HG03196 (cell line): Measurements from ENCODE around the gene THEMIS2.
"Not testable (repeated sequence)": the region's sequence is repeated elsewhere in the genome, so short reads cannot be mapped to it uniquely, and the experiment has no call there.

Experiments
- ATAC-seq: cut with Tn5 transposase; IDR thresholded peaks from one replicate; pipeline ENCODE4 v1.9.1; 2021; ENCODE audit not compliant: unreplicated experiment

Gene THEMIS2

GRCh38 chr1:27872059-27872801 lies at the start of gene THEMIS2:
Gene THEMIS2 (plus strand): TSS chr1:27872544. CDS start chr1:27872572, 28 bp downstream.
- ATAC-seq: no peak

GRCh38 chr1:27823784-27824183 lies 48.6 kb upstream of the THEMIS2 start:
- ATAC-seq: no peak

- no peak for ATAC-seq
Observed at GRCh38 chr1:27824411-27824810, 47.9 kb upstream of the THEMIS2 start.

GRCh38 chr1:27829339-27829960 lies 42.9 kb upstream of the THEMIS2 start:
- not testable (repeated sequence) for ATAC-seq

- ATAC-seq: peak; percentile 93
Observed at GRCh38 chr1:27830621-27831440, 41.5 kb upstream of the THEMIS2 start, which contains the start of gene PPP1R8. Gene PPP1R8 (plus strand): TSS chr1:27830782. CDS start chr1:27830836, 54 bp downstream.

GRCh38 chr1:27831568-27832410 lies 40.6 kb upstream of the THEMIS2 start:
- ATAC-seq: no peak

- ATAC-seq: no peak
Observed at GRCh38 chr1:27832762-27833161, 39.6 kb upstream of the THEMIS2 start.

GRCh38 chr1:27833470-27833869 lies 38.9 kb upstream of the THEMIS2 start:
- ATAC-seq: no peak

GRCh38 chr1:27835046-27835445 lies 37.3 kb upstream of the THEMIS2 start:
- ATAC-seq: no peak

GRCh38 chr1:27835501-27835900 lies 36.8 kb upstream of the THEMIS2 start:
- no peak for ATAC-seq

- no peak for ATAC-seq
Observed at GRCh38 chr1:27849951-27850350, 22.4 kb upstream of the THEMIS2 start.

GRCh38 chr1:27855085-27855484 lies 17.3 kb upstream of the THEMIS2 start:
- ATAC-seq: no peak

- no peak for ATAC-seq
Observed at GRCh38 chr1:27856561-27857343, 15.6 kb upstream of the THEMIS2 start.

- not testable (repeated sequence) for ATAC-seq
Observed at GRCh38 chr1:27857552-27857951, 14.8 kb upstream of the THEMIS2 start.

GRCh38 chr1:27858072-27858948 lies 14.0 kb upstream of the THEMIS2 start:
- peak; percentile 69 for ATAC-seq

- ATAC-seq: no peak
Observed at GRCh38 chr1:27858949-27859576, 13.3 kb upstream of the THEMIS2 start.

GRCh38 chr1:27861436-27861835 lies 10.9 kb upstream of the THEMIS2 start:
- no peak for ATAC-seq

- ATAC-seq: no peak
Observed at GRCh38 chr1:27862004-27862403, 10.3 kb upstream of the THEMIS2 start.
